ENCODE results near the gene NEDD4.
"Not testable (repeated sequence)": the region's sequence is repeated elsewhere in the genome, so short reads cannot be mapped to it uniquely, and the experiment has no call there.

The NEDD4 gene

GRCh38 chr15:55791551-55792400 lies 201.6 kb downstream of the NEDD4 start:
- Mint-ChIP-seq H3K27me3 (ENCODE audit: low read depth, poor library complexity) (peaks cover 7% of the 10 kb centered on the region), H3K27ac (peak overlapping the region; percentile 88), H3K36me3 (ENCODE audit: low read depth) (peaks cover 31% of the 10 kb centered on the region), H3K4me1 (peaks cover 52% of the 10 kb centered on the region), H3K9me3 (peaks cover 59% of the 10 kb centered on the region), H3K4me3 (no peak overlapping the region)
- no peak for DNase-seq
- TF ChIP-seq, protein P1, sequence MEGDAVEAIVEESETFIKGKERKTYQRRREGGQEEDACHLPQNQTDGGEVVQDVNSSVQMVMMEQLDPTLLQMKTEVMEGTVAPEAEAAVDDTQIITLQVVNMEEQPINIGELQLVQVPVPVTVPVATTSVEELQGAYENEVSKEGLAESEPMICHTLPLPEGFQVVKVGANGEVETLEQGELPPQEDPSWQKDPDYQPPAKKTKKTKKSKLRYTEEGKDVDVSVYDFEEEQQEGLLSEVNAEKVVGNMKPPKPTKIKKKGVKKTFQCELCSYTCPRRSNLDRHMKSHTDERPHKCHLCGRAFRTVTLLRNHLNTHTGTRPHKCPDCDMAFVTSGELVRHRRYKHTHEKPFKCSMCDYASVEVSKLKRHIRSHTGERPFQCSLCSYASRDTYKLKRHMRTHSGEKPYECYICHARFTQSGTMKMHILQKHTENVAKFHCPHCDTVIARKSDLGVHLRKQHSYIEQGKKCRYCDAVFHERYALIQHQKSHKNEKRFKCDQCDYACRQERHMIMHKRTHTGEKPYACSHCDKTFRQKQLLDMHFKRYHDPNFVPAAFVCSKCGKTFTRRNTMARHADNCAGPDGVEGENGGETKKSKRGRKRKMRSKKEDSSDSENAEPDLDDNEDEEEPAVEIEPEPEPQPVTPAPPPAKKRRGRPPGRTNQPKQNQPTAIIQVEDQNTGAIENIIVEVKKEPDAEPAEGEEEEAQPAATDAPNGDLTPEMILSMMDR (IDR thresholded peaks at IDR 0.05), result no peak

DNA sequence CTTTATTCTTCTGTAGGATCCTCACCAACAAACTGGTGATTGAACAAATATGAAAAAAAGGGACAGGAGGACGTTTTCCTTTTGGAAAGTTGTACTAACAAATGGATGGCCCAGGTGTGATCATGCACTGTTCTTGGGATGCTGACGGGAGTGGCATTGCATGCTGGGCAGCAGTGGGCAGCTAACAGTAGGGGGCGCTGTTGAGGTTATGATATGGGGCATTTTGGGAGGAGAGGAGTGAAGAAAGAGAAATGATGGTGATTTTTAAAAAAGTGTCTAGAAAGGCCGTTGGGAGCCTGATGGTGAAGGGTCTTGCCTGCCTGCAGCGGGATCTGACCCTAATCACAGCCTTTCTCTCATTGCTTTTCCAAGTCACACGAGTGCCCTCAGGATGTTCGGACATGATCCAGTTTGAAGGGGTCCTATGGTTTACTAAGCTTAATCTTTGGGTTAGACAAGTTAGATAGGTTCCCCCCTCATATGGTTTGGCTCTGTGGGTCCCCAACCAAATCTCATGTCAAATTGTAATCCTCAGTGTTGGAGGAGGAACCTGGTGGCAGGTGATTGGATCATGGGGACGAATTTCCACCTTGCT lies 204.2 kb downstream of the NEDD4 start:
- H3K9me3 Mint-ChIP-seq, result peaks cover 41% of the 10 kb centered on the region
- no peak overlapping the region for H3K4me3 Mint-ChIP-seq
- peaks cover 20% of the 10 kb centered on the region for H3K36me3 Mint-ChIP-seq (ENCODE audit: low read depth)
- H3K27ac Mint-ChIP-seq, result peak overlapping the region; percentile 51
- TF ChIP-seq, protein P1 (IDR thresholded peaks at IDR 0.05), result peak; percentile 35
- DNase-seq, result no peak
- H3K4me1 Mint-ChIP-seq, result peaks cover 60% of the 10 kb centered on the region
- no peaks in the 10 kb centered on the region for H3K27me3 Mint-ChIP-seq (ENCODE audit: low read depth, poor library complexity)

DNA sequence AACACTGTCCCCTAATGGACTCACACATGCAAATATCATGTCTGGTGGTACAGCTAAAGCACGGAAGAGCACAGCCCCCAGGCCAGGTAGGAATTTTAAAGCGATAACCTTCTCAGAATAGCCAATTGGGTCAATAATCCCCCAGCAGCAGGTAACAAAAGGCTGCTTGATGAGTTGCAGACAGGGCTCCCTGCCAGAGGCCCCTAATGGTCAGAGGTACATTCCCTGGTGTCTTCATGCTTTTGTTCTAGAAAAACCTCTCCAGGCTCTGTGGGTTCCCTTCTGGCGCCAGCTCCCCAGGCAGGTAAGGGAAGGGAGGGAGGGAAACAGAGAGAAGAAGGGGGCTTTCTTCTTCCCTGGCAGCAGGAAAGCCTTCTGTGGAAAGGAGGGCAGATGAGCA lies 207.1 kb downstream of the NEDD4 start:
- Mint-ChIP-seq H3K36me3 (ENCODE audit: low read depth) (peaks cover 14% of the 10 kb centered on the region), H3K9me3 (peaks cover 20% of the 10 kb centered on the region), H3K27ac (peak overlapping the region; percentile 77), H3K27me3 (ENCODE audit: low read depth, poor library complexity) (peaks cover 2% of the 10 kb centered on the region), H3K4me1 (peaks cover 71% of the 10 kb centered on the region), H3K4me3 (no peak overlapping the region)
- TF ChIP-seq, protein P1 (IDR thresholded peaks at IDR 0.05), result no peak
- DNase-seq, result no peak

GRCh38 chr15:55785593-55785992 lies 207.8 kb downstream of the NEDD4 start:
- H3K36me3 Mint-ChIP-seq (ENCODE audit: low read depth), result peaks cover 14% of the 10 kb centered on the region
- H3K9me3 Mint-ChIP-seq, result peaks cover 16% of the 10 kb centered on the region
- H3K4me3 Mint-ChIP-seq; H3K27ac Mint-ChIP-seq; H3K27me3 Mint-ChIP-seq (ENCODE audit: low read depth, poor library complexity); DNase-seq: not testable (repeated sequence)
- H3K4me1 Mint-ChIP-seq, result peaks cover 66% of the 10 kb centered on the region

- peaks cover 58% of the 10 kb centered on the region for H3K4me1 Mint-ChIP-seq
- peak overlapping the region; percentile 61 for H3K4me3 Mint-ChIP-seq
- peak; percentile 15 for DNase-seq
- TF ChIP-seq, protein P1 (IDR thresholded peaks at IDR 0.05), result no peak
- H3K27me3 Mint-ChIP-seq (ENCODE audit: low read depth, poor library complexity), result peaks cover 2% of the 10 kb centered on the region
- peaks cover 17% of the 10 kb centered on the region for H3K9me3 Mint-ChIP-seq
- H3K36me3 Mint-ChIP-seq (ENCODE audit: low read depth), result peaks cover 6% of the 10 kb centered on the region
- peak overlapping the region; percentile 98 for H3K27ac Mint-ChIP-seq
These were observed 209.1 kb downstream of the NEDD4 start for GRCh38 chr15:55784286-55784685.

GRCh38 chr15:55782901-55783300 lies 210.5 kb downstream of the NEDD4 start:
- peak overlapping the region; percentile 72 for H3K27ac Mint-ChIP-seq
- peaks cover 12% of the 10 kb centered on the region for H3K9me3 Mint-ChIP-seq
- TF ChIP-seq, protein P1 (IDR thresholded peaks at IDR 0.05), result no peak

More at GRCh38 chr15:55782901-55783300, 210.5 kb downstream of the NEDD4 start:
- no peaks in the 10 kb centered on the region for H3K36me3 Mint-ChIP-seq (ENCODE audit: low read depth)
- H3K27me3 Mint-ChIP-seq (ENCODE audit: low read depth, poor library complexity), result peaks cover 6% of the 10 kb centered on the region
- peaks cover 62% of the 10 kb centered on the region for H3K4me1 Mint-ChIP-seq
- H3K4me3 Mint-ChIP-seq, result no peak overlapping the region
- DNase-seq, result no peak
